Measurements from ENCODE around the gene OR4D9.
"Not testable (repeated sequence)": the region's sequence is repeated elsewhere in the genome, so short reads cannot be mapped to it uniquely, and the experiment has no call there.

The OR4D9 gene

GRCh38 chr11:59510941-59511589 is at the start of gene OR4D9:
Gene OR4D9, plus strand, starts transcription at chr11:59511539. Its CDS starts 3,374 bp downstream, at chr11:59514913.
- DNase-seq = peak; percentile 82

GRCh38 chr11:59463190-59463641 is 48.1 kb upstream of the OR4D9 start:
- DNase-seq = no peak

- DNase-seq = no peak
Observed at GRCh38 chr11:59473015-59473414, 38.3 kb upstream of the OR4D9 start, which contains the start of gene OR4D10. Gene OR4D10, plus strand, starts transcription at chr11:59473315. Its CDS starts 4,115 bp downstream, at chr11:59477430.

- DNase-seq = no peak
Observed at GRCh38 chr11:59475176-59475575, 36.2 kb upstream of the OR4D9 start.

- DNase-seq = no peak
Observed at GRCh38 chr11:59479906-59480305, 31.4 kb upstream of the OR4D9 start.

GRCh38 chr11:59480359-59480758 is 31.0 kb upstream of the OR4D9 start:
- DNase-seq = no peak

GRCh38 chr11:59501931-59502330 is 9.4 kb upstream of the OR4D9 start:
- DNase-seq = no peak

- no peak for DNase-seq
Observed at GRCh38 chr11:59503276-59503675, 8.1 kb upstream of the OR4D9 start, which contains the start of gene OR4D11. Gene OR4D11, plus strand, starts transcription at chr11:59503576. Its CDS starts 0 bp downstream, at chr11:59503576.

- no peak for DNase-seq
Observed at GRCh38 chr11:59511675-59512074, 336 bp downstream of the OR4D9 start.

GRCh38 chr11:59520139-59520538 is 8.8 kb downstream of the OR4D9 start:
- not testable (repeated sequence) for DNase-seq

GRCh38 chr11:59520741-59521140 is 9.4 kb downstream of the OR4D9 start:
- no peak for DNase-seq

GRCh38 chr11:59523541-59523940 is 12.2 kb downstream of the OR4D9 start:
- peak; percentile 18 for DNase-seq

- DNase-seq = no peak
Observed at GRCh38 chr11:59528711-59529110, 17.4 kb downstream of the OR4D9 start.

GRCh38 chr11:59532620-59533019 is 21.3 kb downstream of the OR4D9 start:
- no peak for DNase-seq

GRCh38 chr11:59534676-59535075 is 23.3 kb downstream of the OR4D9 start:
- no peak for DNase-seq

- no peak for DNase-seq
Observed at GRCh38 chr11:59542142-59542810, 30.9 kb downstream of the OR4D9 start.

- not testable (repeated sequence) for DNase-seq
Observed at GRCh38 chr11:59543713-59544112, 32.4 kb downstream of the OR4D9 start.

- DNase-seq = no peak
Observed at GRCh38 chr11:59544869-59545178, 33.5 kb downstream of the OR4D9 start.

- no peak for DNase-seq
Observed at GRCh38 chr11:59545179-59546020, 34.1 kb downstream of the OR4D9 start.

- peak; percentile 81 for DNase-seq
Observed at GRCh38 chr11:59547605-59548308, 36.4 kb downstream of the OR4D9 start.

GRCh38 chr11:59548309-59548656 is 36.9 kb downstream of the OR4D9 start:
- no peak for DNase-seq

- peak; percentile 97 for DNase-seq
Observed at GRCh38 chr11:59550368-59550841, 39.1 kb downstream of the OR4D9 start.

Data from hematopoietic multipotent progenitor cell treated with erythropoietin and hydrocortisone succinate and interleukin-3 and kit ligand, for 4 days (in vitro differentiated cells).